PC-9 (cell line): ENCODE data around the gene ERBB4. TPM values are rescaled to one million over a fixed set of nuclear protein-coding genes. Genes with fewer than 3 reads are reported as not detected.

Experiments used
- BruUV-seq: library from RNA; stranded (reverse); fragments of 400-500 nt; replicated peaks from 2 replicates; lab custom pipeline; 2021; lab: Mats Ljungman, UMichigan
- CTCF ChIA-PET: fragments of 300-600 bp; sonication (Branson Sonifier 250); formaldehyde crosslinking; loops from one replicate; lab custom pipeline; 2022; ENCODE audit warnings: antibody characterized with exemption; lab: Charles Lee
- POLR2A ChIA-PET: fragments of 300-600 bp; sonication (Branson Sonifier 250); formaldehyde crosslinking; loops from one replicate; lab custom pipeline; 2022; ENCODE audit warnings: antibody characterized with exemption; ENCODE audit not compliant: unreplicated experiment; lab: Charles Lee
- DNase-seq, 2 experiments: peaks; one replicate each; pipeline versions ENCODE4 v3.0.0 to v3.0.0-alpha.2; 2015 to 2022; ENCODE audit warnings: mixed read lengths in 1 of 2
- H2AFZ ChIP-seq: fragments of 200-600 bp; sonication (generic); 2 replicates; pipeline ENCODE4 v1.8.1; 2017; ENCODE audit warnings: antibody characterized with exemption
- H3F3A ChIP-seq: fragments of 200-600 bp; sonication (generic); 2 replicates; pipeline ENCODE4 v1.8.1; 2017; ENCODE audit warnings: antibody characterized with exemption, mild to moderate bottlenecking, low read depth; ENCODE audit not compliant: insufficient read depth
- H3K27ac ChIP-seq: fragments of 200-600 bp; sonication (generic); 2 replicates; pipeline ENCODE4 v1.6.1; 2016; ENCODE audit warnings: mixed run types
- H3K27me3 ChIP-seq: fragments of 200-600 bp; sonication (generic); 2 replicates; pipeline ENCODE4 v1.6.1; 2016; ENCODE audit warnings: low read depth, mixed run types; ENCODE audit not compliant: insufficient read depth
- H3K36me3 ChIP-seq: fragments of 200-600 bp; sonication (generic); 2 replicates; pipeline ENCODE4 v1.6.1; 2016; ENCODE audit warnings: low read depth, mixed run types
- H3K4me1 ChIP-seq: fragments of 200-600 bp; sonication (generic); replicated peaks from 2 replicates; pipeline ENCODE4 v1.6.1; 2016; ENCODE audit warnings: mixed run types; ENCODE audit not compliant: insufficient read depth
- H3K4me2 ChIP-seq: fragments of 200-600 bp; sonication (generic); 2 replicates; pipeline ENCODE4 v1.6.1; 2017; ENCODE audit warnings: mixed run types
- H3K4me3 ChIP-seq: fragments of 200-600 bp; sonication (generic); 2 replicates; pipeline ENCODE4 v1.6.1; 2016; ENCODE audit warnings: mixed run types
- H3K79me2 ChIP-seq: fragments of 200-600 bp; sonication (generic); 2 replicates; pipeline ENCODE4 v1.6.1; 2017; ENCODE audit warnings: low read depth, mixed run types
- H3K9me2 ChIP-seq: fragments of 200-600 bp; sonication (generic); 2 replicates; pipeline ENCODE4 v1.8.1; 2017; ENCODE audit warnings: mild to moderate bottlenecking; ENCODE audit not compliant: insufficient read depth
- H3K9me3 ChIP-seq: fragments of 200-600 bp; sonication (generic); 2 replicates; pipeline ENCODE4 v1.8.1; 2016; ENCODE audit warnings: low read depth; ENCODE audit not compliant: insufficient read depth
- H4K20me1 ChIP-seq: fragments of 200-600 bp; sonication (generic); 2 replicates; pipeline ENCODE4 v1.8.1; 2017; ENCODE audit not compliant: insufficient read depth
- CTCF ChIP-seq: fragments of 200-600 bp; sonication (generic); conservative IDR thresholded peaks from 2 replicates; pipeline ENCODE4 v1.6.1; 2017; ENCODE audit warnings: mixed run types, antibody characterized with exemption, mild to moderate bottlenecking, moderate library complexity
- EZH2 ChIP-seq: fragments of 200-600 bp; sonication (generic); IDR thresholded peaks from 2 replicates; pipeline ENCODE4 v1.8.0; 2017; ENCODE audit warnings: antibody characterized with exemption, low read depth
- intact Hi-C: fragments of 100-400 bp; cut with micrococcal nuclease; formaldehyde crosslinking; loops from one replicate; pipeline ENCODE4 v1.10.0; 2022; ENCODE audit not compliant: unreplicated experiment
- total RNA-seq: library from RNA; stranded (reverse); gene quantifications from 2 replicates; pipeline ENCODE4 v1.2.3, GENCODE V29; 2021

The ERBB4 gene
- total RNA-seq, 1 experiment from 2014 or later = not detected

DNA sequence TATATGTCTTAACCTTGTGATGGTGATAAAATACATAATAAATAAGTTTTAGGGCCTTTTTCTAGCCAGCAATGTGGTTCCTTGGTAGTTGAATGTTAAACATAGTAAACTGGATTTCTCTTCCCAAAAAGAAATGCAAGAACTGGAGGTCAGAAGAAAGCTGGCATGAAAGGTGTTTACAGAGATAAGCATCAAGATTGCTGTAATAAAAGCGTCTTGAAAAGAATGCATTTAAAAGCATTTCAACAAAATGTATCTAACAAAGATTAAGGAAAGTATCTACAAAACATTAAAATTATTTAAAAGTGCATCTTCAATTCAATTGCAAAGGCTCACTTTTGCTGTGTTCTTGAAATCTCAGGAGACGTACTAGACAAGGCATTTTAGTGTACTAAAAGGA lies 419.0 kb downstream of the ERBB4 start:
- no peak for DNase-seq
- BruUV-seq = no TSS peak
- CTCF ChIA-PET = no interaction called here
- POLR2A ChIA-PET = no interaction called here
- no peak overlapping the region for H3K27ac ChIP-seq
- no peaks in the 10 kb centered on the region for H3K4me1 ChIP-seq
- no peak overlapping the region for H3K4me3 ChIP-seq
- no peaks in the 10 kb centered on the region for H3F3A ChIP-seq
- no peak for TF ChIP-seq CTCF
- no peak for TF ChIP-seq EZH2
- no peaks in the 10 kb centered on the region for H3K9me3 ChIP-seq
- H3K79me2 ChIP-seq = no peaks in the 10 kb centered on the region
- H2AFZ ChIP-seq = no peak overlapping the region
- H3K9me2 ChIP-seq = no peaks in the 10 kb centered on the region
- no peaks in the 10 kb centered on the region for H4K20me1 ChIP-seq
- H3K27me3 ChIP-seq = no peaks in the 10 kb centered on the region
- intact Hi-C loops = no loop called here
- no peaks in the 10 kb centered on the region for H3K36me3 ChIP-seq
- H3K4me2 ChIP-seq = no peak overlapping the region

- TF ChIP-seq CTCF (no peak), EZH2 (no peak)
- Histone ChIP-seq H3F3A (no peaks in the 10 kb centered on the region), H3K36me3 (no peaks in the 10 kb centered on the region), H3K4me3 (no peak overlapping the region), H3K27ac (no peak overlapping the region), H3K4me1 (no peaks in the 10 kb centered on the region), H3K9me3 (no peaks in the 10 kb centered on the region), H3K79me2 (no peaks in the 10 kb centered on the region), H4K20me1 (no peaks in the 10 kb centered on the region), H3K27me3 (no peaks in the 10 kb centered on the region), H3K9me2 (no peaks in the 10 kb centered on the region), H2AFZ (no peak overlapping the region), H3K4me2 (no peak overlapping the region)
- no peak for DNase-seq
- no TSS peak for BruUV-seq
- intact Hi-C loops = no loop called here
- POLR2A ChIA-PET = no interaction called here
- CTCF ChIA-PET = no interaction called here
These were observed 420.7 kb downstream of the ERBB4 start for GRCh38 chr2:212117926-212118325.

- CTCF ChIA-PET = no interaction called here
These were observed 424.1 kb downstream of the ERBB4 start for GRCh38 chr2:212114489-212114888.

More at GRCh38 chr2:212114489-212114888, 424.1 kb downstream of the ERBB4 start:
- Histone ChIP-seq H3F3A (no peaks in the 10 kb centered on the region), H4K20me1 (no peaks in the 10 kb centered on the region), H3K4me2 (no peak overlapping the region), H3K4me3 (no peak overlapping the region), H3K27me3 (no peaks in the 10 kb centered on the region), H3K9me2 (no peaks in the 10 kb centered on the region), H3K36me3 (no peaks in the 10 kb centered on the region), H3K4me1 (no peaks in the 10 kb centered on the region), H2AFZ (no peak overlapping the region), H3K9me3 (no peaks in the 10 kb centered on the region), H3K79me2 (no peaks in the 10 kb centered on the region), H3K27ac (no peak overlapping the region)
- no peak for DNase-seq
- intact Hi-C loops = no loop called here
- POLR2A ChIA-PET = no interaction called here
- TF ChIP-seq CTCF (no peak), EZH2 (no peak)
- BruUV-seq = no TSS peak
